ENCODE measurements around the gene FBLN5. TPM values are rescaled to one million over a fixed set of nuclear protein-coding genes. Genes with fewer than 3 reads are reported as not detected.
"Not testable (repeated sequence)": the region's sequence is repeated elsewhere in the genome, so short reads cannot be mapped to it uniquely, and the experiment has no call there.

The FBLN5 gene
- total RNA-seq, 1 donor: 0.63 TPM

GRCh38 chr14:91903070-91903469 is 44.4 kb downstream of the FBLN5 start:
- no peaks in the 10 kb centered on the region for H3K4me1 ChIP-seq (ENCODE audit: insufficient read depth, low read length)
- H3K9me3 ChIP-seq (ENCODE audit: low read depth, low read length): no peaks in the 10 kb centered on the region
- H3K4me3 ChIP-seq (ENCODE audit: low read length): no peak overlapping the region
- no peaks in the 10 kb centered on the region for H3K27me3 ChIP-seq (ENCODE audit: insufficient read depth, low read length)

DNA sequence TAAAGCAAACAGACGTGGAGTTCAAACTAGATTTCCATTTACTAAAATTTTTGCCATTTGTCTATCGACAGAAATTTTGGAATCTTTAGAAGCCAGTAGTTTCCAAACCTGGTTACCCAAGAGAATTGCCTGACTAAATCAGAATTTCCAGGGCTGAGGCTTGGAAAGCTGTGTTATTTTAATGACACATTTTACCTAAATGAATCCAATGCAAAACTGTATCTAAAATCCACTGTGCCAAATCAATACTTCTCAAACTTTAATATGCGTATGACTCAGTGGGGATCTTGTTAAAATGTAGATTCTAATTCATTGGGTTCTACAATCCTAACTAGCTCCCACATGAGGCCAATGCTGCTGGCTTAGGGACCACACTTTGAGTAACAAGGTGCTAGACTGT is 45.2 kb downstream of the FBLN5 start:
- Histone ChIP-seq H3K9me3 (ENCODE audit: low read depth, low read length) (no peaks in the 10 kb centered on the region), H3K27me3 (ENCODE audit: insufficient read depth, low read length) (no peaks in the 10 kb centered on the region), H3K4me1 (ENCODE audit: insufficient read depth, low read length) (no peaks in the 10 kb centered on the region), H3K4me3 (ENCODE audit: low read length) (no peak overlapping the region)

DNA sequence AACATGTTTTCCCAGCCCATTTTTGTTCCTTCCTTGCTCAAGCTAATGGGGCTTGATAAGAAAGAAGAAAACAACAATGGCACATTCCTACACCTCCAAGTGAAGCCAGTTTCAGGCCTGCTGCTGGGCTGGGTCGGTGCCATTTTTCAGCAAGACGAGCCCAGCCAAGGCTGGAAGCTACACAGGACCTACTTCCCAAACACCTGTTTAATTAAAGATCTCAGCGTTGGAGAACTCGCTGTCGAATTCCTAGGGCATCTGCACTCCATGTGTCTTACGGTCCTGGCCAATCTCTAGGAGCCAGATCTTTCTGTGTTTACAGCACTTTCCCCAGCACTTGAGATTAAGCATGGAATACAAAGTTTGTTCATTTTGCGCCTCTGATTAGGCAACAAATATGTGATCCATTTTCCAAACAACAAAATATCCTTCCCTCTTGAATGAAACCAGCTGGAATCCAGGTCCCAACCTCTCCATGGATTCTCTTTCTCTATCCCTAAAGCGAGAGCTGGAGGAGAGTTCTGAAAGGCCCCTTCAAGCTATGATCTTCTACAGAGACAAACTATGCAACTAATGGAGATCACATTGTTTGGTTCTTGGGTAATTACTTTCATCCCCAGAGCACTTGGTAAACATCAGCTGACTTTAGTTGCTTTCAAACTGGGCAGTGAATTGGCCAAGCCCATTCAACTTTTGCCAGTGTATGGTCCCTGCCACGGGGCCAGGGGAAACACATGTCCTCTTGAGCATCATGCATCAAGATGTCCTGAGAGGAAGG is 45.9 kb downstream of the FBLN5 start:
- H3K9me3 ChIP-seq (ENCODE audit: low read depth, low read length): no peaks in the 10 kb centered on the region
- no peak overlapping the region for H3K4me3 ChIP-seq (ENCODE audit: low read length)
- H3K4me1 ChIP-seq (ENCODE audit: insufficient read depth, low read length): no peaks in the 10 kb centered on the region
- H3K27me3 ChIP-seq (ENCODE audit: insufficient read depth, low read length): no peaks in the 10 kb centered on the region

GRCh38 chr14:91899806-91900205 is 47.7 kb downstream of the FBLN5 start:
- Histone ChIP-seq H3K4me3 (ENCODE audit: low read length) (no peak overlapping the region), H3K9me3 (ENCODE audit: low read depth, low read length) (no peaks in the 10 kb centered on the region), H3K4me1 (ENCODE audit: insufficient read depth, low read length) (no peaks in the 10 kb centered on the region), H3K27me3 (ENCODE audit: insufficient read depth, low read length) (no peaks in the 10 kb centered on the region)

DNA sequence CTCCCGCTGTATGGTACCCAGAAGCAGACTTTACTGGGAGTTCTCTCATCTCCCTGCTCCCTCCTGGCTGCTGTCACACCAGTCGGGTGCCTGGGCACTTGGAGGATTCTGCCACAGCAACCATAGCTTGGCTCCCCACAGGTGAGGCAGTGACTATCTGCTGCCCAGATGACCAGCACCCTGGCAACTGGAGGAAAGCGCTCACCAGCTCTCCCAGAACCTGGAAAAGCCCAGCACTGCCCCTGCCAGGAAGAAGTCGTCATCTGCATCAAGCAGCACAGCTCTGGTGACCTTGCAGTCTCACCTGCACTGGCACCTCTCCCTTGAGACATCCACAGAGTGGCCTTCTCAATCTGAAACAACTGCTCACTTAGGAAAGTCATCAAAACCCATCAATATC is 48.3 kb downstream of the FBLN5 start:
- H3K4me1 ChIP-seq (ENCODE audit: insufficient read depth, low read length): peaks cover 1% of the 10 kb centered on the region
- no peak overlapping the region for H3K4me3 ChIP-seq (ENCODE audit: low read length)
- H3K9me3 ChIP-seq (ENCODE audit: low read depth, low read length): no peaks in the 10 kb centered on the region
- no peaks in the 10 kb centered on the region for H3K27me3 ChIP-seq (ENCODE audit: insufficient read depth, low read length)

DNA sequence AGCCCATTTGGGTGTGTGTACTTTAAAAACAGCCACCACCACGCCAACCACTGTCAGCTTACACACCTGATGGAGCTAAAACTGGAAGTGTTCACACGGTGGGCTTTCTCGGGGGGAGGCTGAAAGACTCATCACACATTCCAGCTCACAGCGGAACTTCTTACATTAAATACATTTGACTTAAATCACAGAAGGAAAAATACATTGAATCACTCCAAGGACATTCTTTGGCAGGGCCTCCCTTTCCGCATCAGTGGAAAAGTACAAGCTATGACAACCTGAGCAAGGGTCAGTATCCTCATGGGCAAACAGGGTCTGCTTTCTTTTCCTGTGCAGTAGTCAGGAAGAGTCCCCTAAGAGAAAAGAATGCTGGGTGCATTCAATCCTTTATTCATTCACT is 49.1 kb downstream of the FBLN5 start:
- H3K27me3 ChIP-seq (ENCODE audit: insufficient read depth, low read length): no peaks in the 10 kb centered on the region
- no peaks in the 10 kb centered on the region for H3K9me3 ChIP-seq (ENCODE audit: low read depth, low read length)
- no peak overlapping the region for H3K4me3 ChIP-seq (ENCODE audit: low read length)
- peaks cover 10% of the 10 kb centered on the region for H3K4me1 ChIP-seq (ENCODE audit: insufficient read depth, low read length)

DNA sequence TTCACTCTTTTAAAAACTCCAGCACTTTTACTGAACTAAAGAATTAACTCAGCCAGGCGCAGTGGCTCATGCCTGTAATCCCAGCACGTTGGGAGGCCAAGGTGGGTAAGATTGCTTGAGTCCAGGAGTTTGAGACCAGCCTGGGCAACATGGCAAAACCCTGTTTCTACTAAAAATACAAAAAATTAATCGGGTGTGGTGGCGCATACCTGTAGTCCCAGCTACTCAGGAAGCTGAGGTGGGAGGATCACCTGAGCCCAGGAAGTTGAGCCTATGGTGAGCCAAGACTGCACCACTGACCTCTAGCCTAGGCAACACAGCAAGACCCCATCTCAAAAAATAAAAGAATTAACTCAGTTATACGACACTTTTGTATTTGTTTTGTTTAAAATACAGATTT is 49.8 kb downstream of the FBLN5 start:
- H3K4me3 ChIP-seq (ENCODE audit: low read length); H3K9me3 ChIP-seq (ENCODE audit: low read depth, low read length); H3K27me3 ChIP-seq (ENCODE audit: insufficient read depth, low read length); H3K4me1 ChIP-seq (ENCODE audit: insufficient read depth, low read length): not testable (repeated sequence)

DNA sequence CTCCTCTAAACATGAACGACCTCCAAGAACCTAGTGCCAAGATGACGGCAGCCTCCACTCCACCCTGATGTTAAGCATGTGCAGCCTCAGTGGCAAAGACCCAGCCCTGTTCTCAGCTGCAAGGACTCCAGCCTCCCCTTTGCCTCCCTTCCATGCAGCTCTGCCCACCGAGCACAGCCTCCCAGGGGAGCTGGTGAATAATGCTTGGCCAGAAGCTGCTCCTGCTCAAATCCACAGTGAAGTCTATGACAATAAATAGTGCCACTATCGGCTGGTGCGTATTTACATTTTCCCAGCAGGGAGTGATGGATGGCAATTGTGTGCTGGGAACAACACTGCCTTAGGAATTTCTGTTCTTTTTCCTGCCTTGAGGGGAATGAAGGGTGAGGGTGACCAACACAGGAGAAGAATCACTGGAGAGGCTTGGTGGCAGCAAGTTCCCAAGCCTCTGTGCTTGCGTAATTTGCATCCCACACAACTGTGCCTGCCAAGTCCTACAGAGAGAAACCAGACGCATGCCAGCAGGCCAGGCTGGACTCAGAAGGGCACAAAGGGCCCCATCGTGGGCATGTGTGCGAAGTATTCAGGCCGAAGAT is 50.3 kb downstream of the FBLN5 start:
- Histone ChIP-seq H3K27me3 (ENCODE audit: insufficient read depth, low read length) (no peaks in the 10 kb centered on the region), H3K4me1 (ENCODE audit: insufficient read depth, low read length) (peaks cover 10% of the 10 kb centered on the region), H3K9me3 (ENCODE audit: low read depth, low read length) (no peaks in the 10 kb centered on the region), H3K4me3 (ENCODE audit: low read length) (no peak overlapping the region)

- H3K9me3 ChIP-seq (ENCODE audit: low read depth, low read length): no peaks in the 10 kb centered on the region
- H3K27me3 ChIP-seq (ENCODE audit: insufficient read depth, low read length): no peaks in the 10 kb centered on the region
- no peak overlapping the region for H3K4me3 ChIP-seq (ENCODE audit: low read length)
- peaks cover 10% of the 10 kb centered on the region for H3K4me1 ChIP-seq (ENCODE audit: insufficient read depth, low read length)
Observed at GRCh38 chr14:91896419-91896818, 51.1 kb downstream of the FBLN5 start.

DNA sequence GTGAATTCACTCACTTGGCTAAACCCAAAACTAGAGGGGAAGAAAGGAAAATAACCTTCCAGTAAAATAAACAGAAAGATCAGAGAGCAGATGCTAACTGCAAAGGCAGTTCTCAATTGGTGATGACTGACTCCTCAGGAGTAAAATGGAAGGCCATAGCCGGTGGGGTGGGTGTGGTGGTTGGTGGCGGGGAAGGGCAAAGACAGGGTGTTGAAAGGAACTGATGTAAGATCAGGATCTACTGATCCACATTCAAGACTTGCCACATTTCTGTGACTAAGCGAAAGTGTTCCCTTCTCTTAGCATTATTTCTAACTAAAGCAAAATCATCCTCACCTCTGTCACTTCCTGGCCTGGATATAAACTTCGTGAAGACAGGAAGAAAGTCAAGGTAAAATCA is 53.8 kb downstream of the FBLN5 start:
- no peaks in the 10 kb centered on the region for H3K27me3 ChIP-seq (ENCODE audit: insufficient read depth, low read length)
- H3K9me3 ChIP-seq (ENCODE audit: low read depth, low read length): no peaks in the 10 kb centered on the region
- H3K4me3 ChIP-seq (ENCODE audit: low read length): no peak overlapping the region
- peaks cover 29% of the 10 kb centered on the region for H3K4me1 ChIP-seq (ENCODE audit: insufficient read depth, low read length)

GRCh38 chr14:91893007-91893406 is 54.5 kb downstream of the FBLN5 start:
- Histone ChIP-seq H3K4me3 (ENCODE audit: low read length) (no peak overlapping the region), H3K9me3 (ENCODE audit: low read depth, low read length) (no peaks in the 10 kb centered on the region), H3K27me3 (ENCODE audit: insufficient read depth, low read length) (no peaks in the 10 kb centered on the region), H3K4me1 (ENCODE audit: insufficient read depth, low read length) (peaks cover 29% of the 10 kb centered on the region)

DNA sequence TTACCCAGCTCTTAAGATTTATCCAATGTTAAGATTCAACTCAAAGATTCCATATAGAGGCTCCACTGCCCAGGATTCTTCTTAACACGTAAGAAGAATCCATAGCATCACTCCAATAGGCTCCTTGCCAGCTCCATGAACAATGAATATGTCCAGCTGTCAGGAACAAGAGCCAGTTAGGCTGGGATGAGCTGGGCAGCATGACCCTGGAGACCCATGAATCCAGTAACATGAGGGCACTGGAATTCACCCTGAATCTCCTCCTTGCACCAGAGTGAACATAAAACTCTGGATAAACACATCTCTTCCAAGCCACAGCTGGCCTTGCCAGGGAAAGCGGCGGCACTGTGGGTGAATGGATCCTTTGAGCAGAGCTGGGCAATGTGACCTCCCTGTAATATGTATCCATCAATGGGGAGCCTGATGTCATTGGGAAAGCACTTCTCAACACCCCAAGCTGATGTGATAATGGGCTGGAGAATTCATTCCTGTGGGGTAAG is 55.7 kb downstream of the FBLN5 start:
- Histone ChIP-seq H3K27me3 (ENCODE audit: insufficient read depth, low read length) (no peaks in the 10 kb centered on the region), H3K4me3 (ENCODE audit: low read length) (no peak overlapping the region), H3K4me1 (ENCODE audit: insufficient read depth, low read length) (peaks cover 29% of the 10 kb centered on the region), H3K9me3 (ENCODE audit: low read depth, low read length) (no peaks in the 10 kb centered on the region)

GRCh38 chr14:91891101-91891500 is 56.4 kb downstream of the FBLN5 start:
- Histone ChIP-seq H3K4me3 (ENCODE audit: low read length) (no peak overlapping the region), H3K4me1 (ENCODE audit: insufficient read depth, low read length) (peaks cover 29% of the 10 kb centered on the region), H3K9me3 (ENCODE audit: low read depth, low read length) (no peaks in the 10 kb centered on the region), H3K27me3 (ENCODE audit: insufficient read depth, low read length) (no peaks in the 10 kb centered on the region)

DNA sequence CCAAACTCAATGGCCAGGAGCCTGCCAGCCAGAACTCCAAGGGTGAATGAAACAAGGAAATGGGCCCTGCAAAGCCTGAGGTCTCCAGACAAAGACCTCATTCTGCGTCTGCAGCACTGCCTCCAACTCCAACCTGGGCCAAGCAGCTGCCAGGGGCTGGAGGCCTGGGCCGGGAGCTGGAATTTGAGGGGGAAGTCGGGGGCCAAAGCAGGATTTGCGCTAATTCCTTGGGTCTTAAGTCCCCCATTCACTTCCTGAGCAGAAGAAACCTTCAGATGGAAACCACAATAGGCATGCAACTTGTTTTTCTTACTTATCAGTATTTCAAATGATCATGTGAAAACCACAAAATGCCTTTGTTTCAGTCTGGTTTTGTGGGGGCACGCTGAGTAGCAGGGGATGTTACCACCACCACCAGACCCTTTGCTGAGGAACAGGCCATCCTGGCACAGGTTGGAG is 57.2 kb downstream of the FBLN5 start:
- no peak overlapping the region for H3K4me3 ChIP-seq (ENCODE audit: low read length)
- H3K4me1 ChIP-seq (ENCODE audit: insufficient read depth, low read length): peaks cover 29% of the 10 kb centered on the region
- H3K9me3 ChIP-seq (ENCODE audit: low read depth, low read length): no peaks in the 10 kb centered on the region
- H3K27me3 ChIP-seq (ENCODE audit: insufficient read depth, low read length): no peaks in the 10 kb centered on the region

- Histone ChIP-seq H3K27me3 (ENCODE audit: insufficient read depth, low read length) (no peaks in the 10 kb centered on the region), H3K9me3 (ENCODE audit: low read depth, low read length) (no peaks in the 10 kb centered on the region), H3K4me1 (ENCODE audit: insufficient read depth, low read length) (peaks cover 29% of the 10 kb centered on the region), H3K4me3 (ENCODE audit: low read length) (no peak overlapping the region)
Observed at GRCh38 chr14:91889477-91890211, 57.9 kb downstream of the FBLN5 start.

Measured in mononuclear cell (primary cell).